ENCODE measurements around the gene JAK1.
"Not testable (repeated sequence)": the region's sequence is repeated elsewhere in the genome, so short reads cannot be mapped to it uniquely, and the experiment has no call there.

The JAK1 gene

DNA sequence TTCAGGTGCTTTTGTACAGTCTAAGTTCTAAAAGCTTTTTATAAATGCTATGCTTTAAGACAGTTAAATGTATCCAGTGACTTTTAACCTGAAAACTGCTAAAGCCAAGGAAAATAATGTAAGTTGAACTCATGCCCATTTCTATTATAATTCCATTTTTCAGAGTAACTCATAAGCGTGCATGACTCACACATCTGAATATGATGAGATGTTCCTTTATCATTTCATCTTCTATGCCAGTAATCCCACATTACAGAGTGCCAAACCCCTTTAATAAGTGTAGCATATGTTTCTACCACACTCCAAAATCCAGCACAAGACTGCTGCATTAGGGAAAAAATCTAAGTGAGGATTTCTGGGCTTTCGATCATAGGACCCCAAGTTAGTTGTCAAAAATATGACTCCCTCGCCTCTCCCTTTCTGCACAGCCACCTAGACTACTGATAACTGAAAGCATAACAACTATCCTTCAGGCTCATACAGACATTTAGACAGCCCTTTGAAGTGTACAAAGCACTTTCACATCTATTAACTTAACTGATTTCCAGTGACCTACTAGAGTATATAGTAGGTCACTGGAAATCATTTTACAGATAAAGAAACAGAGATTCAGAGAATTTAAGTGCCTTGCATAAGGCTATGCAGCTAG lies 45.3 kb downstream of the JAK1 start:
- no peak for DNase-seq (ENCODE audit: low spot score)

DNA sequence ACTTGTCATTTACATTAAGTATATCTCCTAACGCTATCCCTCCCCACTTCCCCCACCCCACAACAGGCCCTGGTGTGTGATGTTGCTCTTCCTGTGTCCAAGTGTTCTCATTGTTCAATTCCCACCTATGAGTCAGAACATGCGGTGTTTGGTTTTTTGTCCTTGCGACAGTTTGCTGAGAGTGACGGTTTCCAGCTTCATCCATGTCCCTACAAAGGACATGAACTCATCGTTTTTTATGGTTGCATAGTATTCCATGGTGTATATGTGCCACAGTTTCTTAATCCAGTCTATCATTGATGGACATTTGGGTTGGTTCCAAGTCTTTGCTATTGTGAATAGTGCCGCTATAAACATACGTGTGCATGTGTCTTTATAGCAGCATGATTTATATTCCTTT lies 47.2 kb downstream of the JAK1 start:
- not testable (repeated sequence) for DNase-seq (ENCODE audit: low spot score)

DNA sequence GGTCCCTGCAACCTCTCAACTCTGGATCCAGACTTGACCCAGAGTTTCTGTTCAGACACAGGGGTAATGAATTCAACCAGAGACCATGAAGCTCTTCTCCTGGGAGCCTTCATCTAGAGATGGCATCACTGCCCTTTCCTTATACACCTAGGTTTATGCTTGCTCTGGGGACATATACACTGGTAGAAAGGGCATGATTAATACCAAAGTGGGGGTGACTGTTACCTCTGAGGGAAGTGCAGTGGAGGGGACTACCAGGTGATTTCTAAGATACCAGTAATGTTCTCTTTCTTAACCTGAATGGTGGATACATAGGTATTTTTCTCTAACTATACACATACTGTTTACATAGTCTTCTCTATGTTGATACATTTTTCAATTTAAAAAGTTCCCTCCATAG lies 48.4 kb downstream of the JAK1 start:
- no peak for DNase-seq (ENCODE audit: low spot score)

- no peak for DNase-seq (ENCODE audit: low spot score)
These were observed 49.0 kb downstream of the JAK1 start for GRCh38 chr1:64917328-64917861.

GRCh38 chr1:64915381-64916274 lies 50.7 kb downstream of the JAK1 start:
- no peak for DNase-seq (ENCODE audit: low spot score)

DNA sequence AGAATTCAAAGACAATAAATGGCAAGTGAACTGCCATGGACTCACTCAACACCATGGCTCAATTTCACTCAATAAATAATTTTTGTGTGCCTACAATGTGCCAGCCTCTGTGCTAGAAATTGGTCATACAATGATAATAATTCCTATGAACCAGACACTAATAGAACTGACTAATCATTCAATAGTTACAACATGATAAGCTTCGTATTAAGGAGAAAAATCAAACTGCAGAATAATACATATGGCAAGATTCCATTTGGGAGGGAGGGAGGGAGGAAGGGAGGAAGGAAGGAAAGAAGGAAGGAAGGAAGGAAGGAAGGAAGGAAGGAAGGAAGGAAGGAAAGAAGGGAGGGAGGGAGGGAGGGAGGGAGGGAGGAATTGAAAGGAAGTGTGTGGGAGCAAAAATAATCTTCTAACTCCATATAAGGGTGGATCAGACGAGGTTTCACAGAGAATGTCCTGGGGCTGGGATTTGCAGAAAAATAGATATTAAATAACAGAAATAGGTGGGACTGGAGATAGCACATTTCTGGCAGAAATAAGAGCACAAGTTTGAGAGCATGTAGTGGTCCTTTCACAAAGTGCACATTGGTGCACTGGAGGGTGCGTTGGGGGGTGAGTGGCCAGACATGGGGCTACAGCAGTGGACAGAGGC lies 52.9 kb downstream of the JAK1 start:
- no peak for DNase-seq (ENCODE audit: low spot score)

GRCh38 chr1:64912191-64912590 lies 54.2 kb downstream of the JAK1 start:
- no peak for DNase-seq (ENCODE audit: low spot score)

DNA sequence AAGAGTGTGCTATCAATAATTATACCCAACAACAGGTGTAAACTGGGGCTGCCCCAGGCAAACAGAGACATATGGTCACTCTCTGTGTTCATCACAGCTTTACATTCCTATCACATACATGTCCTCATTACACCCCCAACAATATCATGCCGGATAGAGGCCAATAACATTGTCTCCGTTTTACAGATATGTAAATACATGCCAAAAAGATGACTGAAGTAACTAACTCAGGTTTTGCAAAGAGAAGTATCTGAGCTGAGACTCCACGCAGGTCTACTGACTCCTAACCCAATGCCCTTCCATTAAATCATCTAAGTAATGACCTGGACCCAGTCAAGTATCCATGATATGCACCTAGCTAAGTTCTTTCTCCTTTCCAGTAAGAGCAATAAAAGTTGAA lies 55.0 kb downstream of the JAK1 start:
- DNase-seq (ENCODE audit: low spot score), result no peak

GRCh38 chr1:64909031-64909430 lies 57.3 kb downstream of the JAK1 start:
- DNase-seq (ENCODE audit: low spot score), result no peak

DNA sequence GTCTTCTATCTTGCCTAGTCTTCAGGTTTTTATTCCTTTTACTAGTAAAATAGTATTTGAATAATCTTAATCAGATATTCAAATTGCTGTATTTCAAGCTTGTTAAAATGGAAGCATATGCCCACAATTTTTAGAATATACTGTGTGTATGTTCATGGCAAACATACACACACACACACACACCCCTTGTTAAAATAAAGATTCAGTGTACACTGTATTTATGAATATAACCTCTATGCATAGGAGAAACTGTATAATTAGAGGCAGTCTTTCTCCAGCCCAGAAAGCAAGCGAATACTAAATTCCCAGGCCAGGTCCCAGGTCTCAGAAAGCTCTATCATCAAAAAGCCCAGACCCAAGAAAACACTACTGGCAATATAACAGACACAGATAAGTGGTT lies 57.8 kb downstream of the JAK1 start:
- no peak for DNase-seq (ENCODE audit: low spot score)

GRCh38 chr1:64906447-64906846 lies 59.9 kb downstream of the JAK1 start:
- no peak for DNase-seq (ENCODE audit: low spot score)

GRCh38 chr1:64903593-64903992 lies 62.8 kb downstream of the JAK1 start:
- no peak for DNase-seq (ENCODE audit: low spot score)

DNA sequence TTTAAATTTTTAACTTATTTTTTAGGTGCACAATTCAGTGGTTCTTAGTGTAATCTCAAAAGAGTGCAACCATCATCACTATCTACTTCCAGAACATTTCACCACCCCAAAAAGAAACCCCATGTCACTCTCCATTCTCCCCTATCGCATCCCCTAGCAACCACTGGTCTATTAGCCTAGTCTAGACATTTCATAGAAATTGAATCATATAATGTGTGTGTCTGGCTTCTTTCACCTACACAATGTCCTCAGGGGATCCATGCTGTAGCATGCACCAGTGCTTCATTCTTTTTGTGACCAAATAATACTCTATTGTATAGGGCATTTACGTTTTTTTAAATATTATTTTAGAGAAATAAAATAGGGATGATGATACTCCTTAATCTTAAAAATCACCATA lies 64.7 kb downstream of the JAK1 start:
- no peak for DNase-seq (ENCODE audit: low spot score)

- no peak for DNase-seq (ENCODE audit: low spot score)
These were observed 65.4 kb downstream of the JAK1 start for GRCh38 chr1:64900916-64901315.

- DNase-seq (ENCODE audit: low spot score), result peak; percentile 17
These were observed 68.1 kb downstream of the JAK1 start for GRCh38 chr1:64898107-64898861.

GRCh38 chr1:64896551-64896950 lies 69.8 kb downstream of the JAK1 start:
- no peak for DNase-seq (ENCODE audit: low spot score)

- no peak for DNase-seq (ENCODE audit: low spot score)
These were observed 70.8 kb downstream of the JAK1 start for GRCh38 chr1:64895500-64895899.

DNA sequence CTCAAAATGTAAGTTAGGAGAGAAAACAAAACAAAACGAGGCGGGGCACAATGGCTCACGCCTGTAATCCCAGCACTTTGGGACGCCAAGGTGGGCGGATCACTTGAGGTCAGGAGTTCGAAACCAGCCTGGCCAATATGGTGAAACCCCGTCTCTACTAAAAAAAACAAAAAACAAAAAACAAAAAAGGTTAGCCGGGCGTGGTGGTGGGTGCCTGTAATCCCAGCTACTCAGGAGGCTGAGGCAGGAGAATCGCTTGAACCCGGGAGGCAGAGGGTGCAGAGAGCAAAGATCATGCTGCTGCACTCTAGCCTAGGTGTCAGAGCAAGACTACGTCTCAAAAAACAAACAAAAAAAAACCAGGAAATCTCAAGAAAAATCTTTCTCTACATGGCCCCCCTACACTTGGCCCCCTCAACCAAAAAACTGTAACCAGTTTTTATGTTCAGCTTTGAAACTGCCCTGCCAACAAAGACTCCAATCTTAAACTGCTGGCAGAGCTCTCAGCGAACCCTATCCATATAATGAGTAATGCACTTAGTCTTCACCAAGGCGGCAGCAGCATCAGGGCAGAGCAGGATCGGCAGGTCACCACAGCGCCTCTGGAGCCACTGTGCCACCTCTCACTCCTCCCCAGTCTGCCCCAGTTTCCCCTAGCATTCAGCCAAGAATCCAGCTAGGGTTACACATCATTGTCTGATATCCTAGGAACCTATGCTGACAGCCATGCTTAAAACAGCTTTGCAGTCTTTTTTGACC lies 71.7 kb downstream of the JAK1 start:
- no peak for DNase-seq (ENCODE audit: low spot score)

DNA sequence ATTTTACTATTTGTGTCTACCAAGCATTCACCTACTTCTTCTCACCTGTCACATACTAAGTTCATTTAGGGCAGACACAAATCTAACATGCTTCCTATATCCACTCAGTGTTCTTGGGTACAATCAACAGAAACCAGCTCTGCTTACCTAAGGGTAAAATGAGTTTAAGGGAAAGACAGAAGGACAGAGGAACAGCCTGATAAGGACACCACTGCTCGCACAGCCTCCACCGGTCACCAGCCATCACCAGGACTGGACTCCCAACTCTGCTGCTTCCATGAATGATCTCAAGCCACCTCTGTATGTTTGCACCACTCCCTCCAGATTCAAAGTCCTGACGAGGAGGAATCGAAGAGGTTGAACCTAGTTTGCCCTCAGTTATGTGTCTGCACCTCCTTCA lies 72.4 kb downstream of the JAK1 start:
- DNase-seq (ENCODE audit: low spot score), result no peak

GRCh38 chr1:64892576-64893573 lies 73.5 kb downstream of the JAK1 start:
- DNase-seq (ENCODE audit: low spot score), result no peak

All from CD4-positive, alpha-beta T cell treated with Interleukin-6 at 100 ng/mL for 8 hours (primary cell).